Head of caudate nucleus (tissue), 42 donors: ENCODE results near the gene TWF1.
"Not testable (repeated sequence)": the region's sequence is repeated elsewhere in the genome, so short reads cannot be mapped to it uniquely, and the experiment has no call there.

ENCODE experiments used
- DNase-seq, 42 donors: peaks; one replicate each; pipeline versions ENCODE4 v3.0.0 to v3.0.0-alpha.2; 2020 to 2021; ENCODE audit warnings: mixed read lengths in 7 of 42
- intact Hi-C: fragments of 100-400 bp; cut with DNase I; formaldehyde crosslinking; loops from one replicate; pipeline ENCODE4 v1.15.0; 2022

TWF1 gene

DNA sequence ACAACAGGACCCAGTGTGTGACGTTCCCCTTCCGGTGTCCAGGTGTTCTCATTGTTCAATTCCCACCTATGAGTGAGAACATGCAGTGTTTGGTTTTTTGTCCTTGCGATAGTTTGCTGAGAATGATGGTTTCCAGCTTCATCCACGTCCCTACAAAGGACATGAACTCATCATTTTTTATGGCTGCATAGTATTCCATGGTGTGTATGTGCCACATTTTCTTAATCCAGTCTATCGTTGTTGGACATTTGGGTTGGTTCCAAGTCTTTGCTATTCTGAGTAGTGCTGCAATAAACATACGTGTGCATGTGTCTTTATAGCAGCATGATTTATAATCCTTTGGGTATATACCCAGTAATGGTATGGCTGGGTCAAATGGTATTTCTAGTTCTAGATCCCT, 54.8 kb downstream of the TWF1 start:
- DNase-seq: not testable (repeated sequence)
- intact Hi-C loops: loop anchor here (10.0 kb wide), 1 partner anchor 133 kb away; no protein-coding TSS in a partner anchor

DNA sequence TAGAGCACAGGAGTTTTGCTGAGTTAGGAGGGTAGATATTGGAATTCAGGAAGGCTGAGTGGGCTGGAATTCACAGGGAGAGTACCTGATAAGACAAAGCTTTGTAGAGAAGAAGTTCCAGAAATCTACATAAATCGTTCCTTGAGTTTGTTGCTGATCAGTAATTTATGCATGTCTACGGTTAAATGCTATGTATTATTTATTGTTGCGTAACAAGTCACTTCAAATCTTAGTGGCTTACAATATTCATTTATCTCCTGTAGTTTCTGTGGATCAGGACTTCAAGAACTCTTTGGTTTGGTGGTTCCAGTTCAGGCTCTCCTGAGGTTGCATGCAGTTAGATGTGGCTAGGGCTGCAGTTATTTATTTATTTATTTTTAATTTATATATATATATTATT, 55.3 kb downstream of the TWF1 start:
- intact Hi-C loops: loop anchor here (10.0 kb wide), 1 partner anchor 134 kb away; no protein-coding TSS in a partner anchor

DNA sequence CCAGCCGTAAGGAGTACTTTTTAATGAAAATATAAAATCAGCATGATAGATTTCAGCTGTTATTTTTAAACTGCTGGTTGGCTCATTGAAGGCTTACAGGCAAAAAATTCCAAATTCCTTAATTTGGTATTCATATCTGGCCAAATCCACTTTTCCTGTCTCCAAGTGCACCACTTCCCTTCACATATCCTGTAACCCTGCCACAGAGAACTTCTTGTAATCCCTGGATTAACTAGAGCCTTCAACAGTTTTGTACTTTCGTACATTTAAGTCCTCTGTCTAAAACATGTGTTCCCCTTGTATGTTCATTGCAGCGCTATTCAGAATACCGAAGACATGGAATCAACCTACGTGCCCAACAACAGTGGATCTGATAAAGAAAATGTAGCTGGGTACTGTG, 57.1 kb downstream of the TWF1 start:
- DNase-seq: no peak
- intact Hi-C loops: no loop called here

More for the DNA sequence above, 55.3 kb downstream of the TWF1 start:
- DNase-seq: no peak

DNA sequence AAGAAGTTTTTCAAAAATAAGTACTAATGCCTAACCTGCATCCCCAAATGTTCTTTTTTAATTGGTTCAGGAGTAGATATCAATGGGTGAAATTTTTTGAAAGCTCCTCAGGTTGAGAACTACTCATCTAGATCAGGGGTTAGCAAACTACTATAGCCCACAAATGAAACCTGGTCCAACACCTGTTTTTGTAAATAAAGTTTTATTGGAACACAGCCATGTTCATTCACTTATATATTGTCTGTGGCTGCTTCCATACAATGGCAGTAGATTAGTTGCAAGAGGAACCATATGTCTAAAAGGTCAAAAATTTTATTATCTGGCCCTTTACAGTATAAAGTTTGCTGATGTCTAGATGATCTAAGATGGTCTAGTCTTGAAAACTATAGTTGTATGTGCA, 61.3 kb downstream of the TWF1 start:
- intact Hi-C loops: no loop called here
- DNase-seq: no peak
